HEK293T (cell line): Measurements from ENCODE around the gene EVC2.

Experiments used
- CTCF ChIA-PET: fragments of 350-600 bp; formaldehyde crosslinking; extraction: SDS; loops from one replicate; lab custom pipeline; 2021; ENCODE audit warnings: antibody characterized with exemption, inconsistent platforms; lab: Yijun Ruan, JAX
- POLR2A ChIA-PET: fragments of 350-600 bp; formaldehyde crosslinking; extraction: SDS; loops from one replicate; lab custom pipeline; 2020; ENCODE audit warnings: antibody characterized with exemption, inconsistent platforms; lab: Yijun Ruan, JAX
- DNase-seq: peaks from one replicate; pipeline ENCODE4 v3.0.0; 2012; ENCODE audit warnings: mixed read lengths; ENCODE audit errors: extremely low spot score
- ARNT ChIP-seq: fragments of 450-650 bp; IDR thresholded peaks from 2 replicates; pipeline ENCODE4 v1.6.1; 2017; ENCODE audit warnings: mild to moderate bottlenecking
- BHLHE40 ChIP-seq: fragments of 450-650 bp; IDR thresholded peaks from 2 replicates; pipeline ENCODE4 v1.6.1; 2016; ENCODE audit warnings: mild to moderate bottlenecking, moderate library complexity, borderline replicate concordance
- CTBP1 ChIP-seq: fragments of 450-650 bp; IDR thresholded peaks from 2 replicates; pipeline ENCODE4 v1.6.1; 2016; ENCODE audit warnings: borderline replicate concordance
- ELF4 ChIP-seq: fragments of 450-650 bp; IDR thresholded peaks from 2 replicates; pipeline ENCODE4 v1.6.1; 2017; ENCODE audit warnings: antibody characterized with exemption
- FOXA1 ChIP-seq: fragments of 450-650 bp; IDR thresholded peaks from 2 replicates; pipeline ENCODE4 v1.6.1; 2016; ENCODE audit warnings: mild to moderate bottlenecking
- FOXK2 ChIP-seq: fragments of 450-650 bp; IDR thresholded peaks from 2 replicates; pipeline ENCODE4 v1.6.1; 2016; ENCODE audit warnings: mild to moderate bottlenecking
- FOXM1 ChIP-seq: fragments of 450-650 bp; IDR thresholded peaks from 2 replicates; pipeline ENCODE4 v1.6.1; 2017; ENCODE audit warnings: mild to moderate bottlenecking, borderline replicate concordance
- HDGF ChIP-seq: fragments of 450-650 bp; IDR thresholded peaks from 2 replicates; pipeline ENCODE4 v1.6.1; 2017; ENCODE audit warnings: antibody characterized with exemption, borderline replicate concordance
- L3MBTL2 ChIP-seq: fragments of 450-650 bp; conservative IDR thresholded peaks from 2 replicates; pipeline ENCODE4 v1.6.1; 2016; ENCODE audit warnings: mild to moderate bottlenecking
- LEF1 ChIP-seq: fragments of 450-650 bp; IDR thresholded peaks from 2 replicates; pipeline ENCODE4 v1.6.1; 2017; ENCODE audit warnings: mild to moderate bottlenecking, borderline replicate concordance
- NFRKB ChIP-seq: fragments of 450-650 bp; IDR thresholded peaks from 2 replicates; pipeline ENCODE4 v1.6.1; 2016; ENCODE audit warnings: mild to moderate bottlenecking, moderate library complexity
- SP1 ChIP-seq: fragments of 450-650 bp; IDR thresholded peaks from 2 replicates; pipeline ENCODE4 v1.6.1; 2017
- SUZ12 ChIP-seq: fragments of 450-650 bp; IDR thresholded peaks from 2 replicates; pipeline ENCODE4 v1.6.1; 2016; ENCODE audit warnings: mild to moderate bottlenecking
- TARDBP ChIP-seq: fragments of 450-650 bp; IDR thresholded peaks from 2 replicates; pipeline ENCODE4 v1.6.1; 2016
- ZNF384 ChIP-seq: fragments of 450-650 bp; IDR thresholded peaks from 2 replicates; pipeline ENCODE4 v1.6.1; 2016
- TF ChIP-seq, protein P1 (sequence below): fragments of 450-650 bp; IDR thresholded peaks from 2 replicates; pipeline ENCODE4 v1.6.1; 2016

The EVC2 gene

DNA sequence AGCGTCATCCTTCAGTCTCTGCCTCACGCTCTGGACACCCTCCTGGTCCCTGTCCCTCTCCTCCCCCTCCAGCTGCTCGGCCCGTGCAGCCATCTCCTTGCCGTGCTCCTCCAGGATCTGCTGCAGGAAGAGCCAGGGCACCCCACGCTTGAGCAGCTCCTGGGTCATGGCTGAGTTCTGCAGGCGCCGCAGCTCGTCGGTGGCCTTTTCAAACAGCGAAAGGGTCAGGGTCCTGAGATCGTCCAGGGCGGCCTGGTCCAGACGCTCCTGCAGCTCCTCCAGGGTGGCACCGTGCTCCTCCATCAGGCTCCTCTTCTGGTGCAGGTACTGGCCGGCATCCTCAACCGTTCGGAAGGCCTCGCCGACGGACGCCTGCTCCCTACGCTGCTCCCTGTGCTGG lies 85.8 kb downstream of the EVC2 start:
- DNase-seq: no peak
- TF ChIP-seq LEF1: no peak
- TF ChIP-seq CTBP1: no peak
- TF ChIP-seq FOXM1: no peak
- CTCF ChIA-PET: no interaction called here
- POLR2A ChIA-PET: no interaction called here

DNA sequence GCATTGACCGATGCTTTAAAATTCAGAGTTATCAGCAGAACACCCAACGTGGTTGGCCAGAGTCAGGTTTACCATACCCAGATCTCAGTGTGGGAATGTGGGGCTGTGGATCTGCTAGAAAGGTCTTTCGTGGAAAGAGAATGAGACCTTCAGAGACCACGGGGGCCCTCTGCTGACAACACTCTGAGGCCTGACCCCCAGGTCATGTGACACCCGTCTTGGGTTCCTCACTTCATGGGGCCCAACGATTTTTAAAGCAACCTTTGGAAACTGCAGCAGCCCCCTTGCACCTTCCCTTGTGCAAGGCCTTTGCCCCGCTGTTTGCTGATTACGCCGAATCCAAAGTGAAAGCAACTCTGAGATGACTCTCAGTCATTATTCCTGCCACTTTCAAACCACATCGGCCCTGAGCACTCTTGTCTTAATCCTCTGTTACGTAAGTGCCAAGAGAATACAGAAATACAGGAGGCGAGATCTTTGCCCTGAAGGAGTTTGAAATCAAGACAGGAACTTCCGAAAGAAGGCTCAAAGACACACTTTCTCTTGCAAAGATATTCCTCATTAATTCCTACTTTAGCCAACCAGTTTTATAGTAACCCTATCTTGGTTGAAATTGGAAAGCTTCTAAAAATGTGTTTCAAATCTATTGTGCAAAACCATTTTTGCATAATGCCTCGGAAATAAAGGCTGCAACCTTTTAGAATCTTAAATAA lies 88.3 kb downstream of the EVC2 start:
- TF ChIP-seq L3MBTL2: no peak
- TF ChIP-seq, protein P1, sequence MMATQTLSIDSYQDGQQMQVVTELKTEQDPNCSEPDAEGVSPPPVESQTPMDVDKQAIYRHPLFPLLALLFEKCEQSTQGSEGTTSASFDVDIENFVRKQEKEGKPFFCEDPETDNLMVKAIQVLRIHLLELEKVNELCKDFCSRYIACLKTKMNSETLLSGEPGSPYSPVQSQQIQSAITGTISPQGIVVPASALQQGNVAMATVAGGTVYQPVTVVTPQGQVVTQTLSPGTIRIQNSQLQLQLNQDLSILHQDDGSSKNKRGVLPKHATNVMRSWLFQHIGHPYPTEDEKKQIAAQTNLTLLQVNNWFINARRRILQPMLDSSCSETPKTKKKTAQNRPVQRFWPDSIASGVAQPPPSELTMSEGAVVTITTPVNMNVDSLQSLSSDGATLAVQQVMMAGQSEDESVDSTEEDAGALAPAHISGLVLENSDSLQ: no peak
- TF ChIP-seq FOXK2: no peak
- no peak for TF ChIP-seq FOXA1
- no peak for TF ChIP-seq NFRKB
- no peak for TF ChIP-seq ZNF384
- no peak for TF ChIP-seq BHLHE40
- no peak for TF ChIP-seq SP1
- no peak for TF ChIP-seq TARDBP
- no peak for TF ChIP-seq HDGF
- no peak for TF ChIP-seq ELF4
- TF ChIP-seq FOXM1: no peak
- TF ChIP-seq CTBP1: no peak
- TF ChIP-seq LEF1: no peak
- TF ChIP-seq ARNT: no peak
- CTCF ChIA-PET: no interaction called here
- DNase-seq: no peak

DNA sequence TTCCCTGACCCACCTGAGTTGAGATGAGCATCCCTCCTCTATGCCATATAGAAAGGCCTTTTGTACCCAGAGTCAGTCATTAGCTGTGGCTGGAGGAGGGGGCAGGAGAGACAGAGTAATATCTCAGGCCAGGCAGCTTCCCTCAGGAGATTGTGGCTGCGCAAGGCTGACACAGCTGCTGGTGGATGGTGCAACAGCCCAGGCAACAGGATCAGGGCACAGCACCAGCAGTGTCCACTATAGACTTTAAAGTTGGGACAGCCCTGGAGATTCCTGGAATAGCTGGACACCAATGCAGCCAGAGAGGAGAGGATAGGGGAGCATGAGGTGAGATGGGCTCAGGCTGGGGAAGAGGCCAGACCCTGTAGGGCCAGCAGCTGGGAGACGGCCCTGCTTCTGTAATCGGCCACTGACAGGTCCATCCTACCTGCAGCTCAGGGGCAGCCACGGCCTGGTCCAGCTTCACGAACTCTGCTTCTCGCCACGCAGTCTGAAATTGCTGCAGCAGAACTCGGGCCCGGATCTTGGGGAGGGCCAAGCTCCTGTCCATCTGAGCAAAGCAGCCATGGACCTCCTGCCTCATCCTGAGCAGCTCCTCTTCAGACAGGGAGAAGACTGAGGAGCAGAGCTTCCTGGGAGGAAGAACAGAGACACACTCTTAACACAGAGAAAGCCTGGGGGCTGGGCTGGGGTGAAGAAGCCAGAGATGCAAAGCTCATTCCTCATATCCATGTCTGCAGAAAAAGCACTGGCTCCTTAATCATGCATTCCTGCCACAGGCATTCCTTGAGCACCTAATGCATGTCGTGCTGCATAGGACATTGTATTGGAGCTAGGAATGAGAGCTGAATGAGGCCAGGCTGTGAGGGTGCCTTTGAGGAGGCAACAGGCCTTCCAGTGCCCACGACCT lies 90.1 kb downstream of the EVC2 start:
- no peak for TF ChIP-seq SP1
- TF ChIP-seq ARNT: no peak
- no peak for TF ChIP-seq FOXK2
- no peak for TF ChIP-seq CTBP1
- no peak for TF ChIP-seq HDGF
- TF ChIP-seq, protein P1: no peak
- no peak for TF ChIP-seq LEF1
- no peak for TF ChIP-seq ZNF384
- no peak for TF ChIP-seq L3MBTL2
- no peak for DNase-seq
- CTCF ChIA-PET: no interaction called here
- POLR2A ChIA-PET: no interaction called here

More for the DNA sequence above, 88.3 kb downstream of the EVC2 start:
- POLR2A ChIA-PET: no interaction called here

DNA sequence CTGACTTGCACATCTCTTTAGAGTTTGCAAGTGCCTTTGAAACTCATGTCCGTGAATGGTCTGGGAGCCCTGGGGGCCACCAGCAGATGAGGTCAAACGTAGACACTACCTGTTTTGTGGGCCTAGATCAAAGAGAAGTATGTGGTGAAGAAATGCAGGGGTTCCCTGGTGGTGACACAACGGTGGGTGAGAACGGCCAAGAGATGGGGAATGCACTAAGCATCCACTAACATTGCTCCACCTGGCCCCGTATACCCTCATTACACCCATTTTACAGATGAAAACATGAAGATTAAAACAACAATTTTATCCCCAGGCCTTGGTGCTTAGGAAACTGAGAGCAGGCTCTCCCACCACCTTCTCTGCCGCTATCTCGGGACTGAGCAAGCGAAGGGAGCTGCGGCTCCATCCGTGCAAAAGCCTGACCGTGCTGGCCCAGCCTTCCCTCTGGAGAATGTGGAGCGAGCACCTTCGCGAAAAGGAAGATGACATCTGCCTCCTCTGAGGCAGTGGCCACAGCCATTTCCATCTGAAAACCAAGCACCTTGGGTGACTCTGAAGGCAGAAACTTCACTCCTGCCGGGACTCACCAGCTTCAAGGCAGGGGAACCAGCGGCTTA lies 91.9 kb downstream of the EVC2 start:
- TF ChIP-seq ELF4 (no peak), ZNF384 (no peak), ARNT (no peak)
- CTCF ChIA-PET: no interaction called here
- DNase-seq: no peak
- POLR2A ChIA-PET: no interaction called here

DNA sequence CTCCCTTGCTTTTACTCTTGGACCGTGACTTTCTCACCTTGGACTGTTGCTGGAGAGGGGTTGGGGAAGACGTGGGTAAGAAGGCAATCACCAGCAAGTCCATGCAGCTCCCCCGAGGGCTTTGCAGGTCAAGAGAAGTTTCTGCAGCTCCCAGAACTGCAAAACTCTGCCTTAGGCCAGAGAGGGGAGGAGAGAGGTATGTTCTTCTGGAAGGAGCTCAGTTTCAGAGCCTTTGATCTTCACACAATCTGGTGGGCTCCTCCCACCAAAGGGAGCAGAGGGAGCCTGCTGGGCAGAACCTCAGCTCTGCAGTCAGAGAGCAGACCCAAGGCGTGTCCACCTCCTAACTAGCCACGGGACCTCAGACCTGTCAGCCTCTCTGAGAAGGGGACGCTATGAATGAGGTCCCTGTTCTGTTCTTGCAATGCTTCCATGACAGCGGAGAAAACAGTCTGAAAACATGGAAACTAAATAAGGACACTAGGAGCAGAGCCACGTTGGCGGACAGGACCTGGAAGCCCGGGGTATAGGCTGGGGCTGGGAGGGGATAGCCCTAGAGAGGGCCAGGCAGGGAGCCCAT lies 92.8 kb downstream of the EVC2 start:
- ChIA-PET POLR2A (no interaction called here), CTCF (interaction anchor here (0.6 kb wide), 1 partner anchor 67 kb away, joined by 5 read pairs; no protein-coding TSS in a partner anchor)
- TF ChIP-seq TARDBP (no peak), SUZ12 (no peak), CTBP1 (no peak), BHLHE40 (no peak)
- TF ChIP-seq, protein P1: no peak
- no peak for DNase-seq

DNA sequence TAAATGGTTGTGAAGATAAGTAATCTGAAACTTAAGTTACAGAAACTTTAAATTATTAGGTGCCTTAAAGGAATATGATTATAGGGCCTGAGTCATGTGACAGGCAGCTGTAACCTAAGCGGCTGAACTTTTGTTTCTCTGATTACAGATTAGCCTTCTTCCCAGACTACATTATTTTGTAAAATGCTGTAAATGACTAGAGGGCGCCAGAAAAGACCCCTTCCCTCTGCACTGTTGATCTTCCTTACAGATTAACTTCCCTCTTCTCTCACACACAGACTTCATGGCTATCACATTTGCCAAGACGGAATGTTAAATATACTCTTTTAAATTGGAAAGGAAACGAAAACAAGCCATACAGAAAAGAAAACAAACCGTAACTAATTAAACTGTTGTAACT lies 96.6 kb downstream of the EVC2 start:
- POLR2A ChIA-PET: no interaction called here
- DNase-seq: no peak
- CTCF ChIA-PET: no interaction called here
- TF ChIP-seq TARDBP: no peak
- TF ChIP-seq NFRKB: no peak
